DND-41 (cell line): ENCODE results near the gene CFAP100.
A peak's percentile ranks its signal among the peaks of the same experiment; 100 is the strongest.

Source experiments
- ATAC-seq: fragments of 200-7000 bp; cut with Tn5 transposase; 3 replicates; pipeline ENCODE4 v1.9.1; 2021; ENCODE audit warnings: low read depth; ENCODE audit not compliant: insufficient read depth
- DNase-seq: peaks from one replicate; pipeline ENCODE4 v3.0.0-alpha.2; 2020
- H2AFZ ChIP-seq: 2 replicates; pipeline ENCODE4 v1.6.0; 2012; ENCODE audit warnings: low read depth, low read length
- H3K27ac ChIP-seq: 2 replicates; pipeline ENCODE4 v1.5.1; 2012; ENCODE audit warnings: low read length, inconsistent platforms
- H3K27me3 ChIP-seq: fragments of 200-600 bp; sonication (generic); 2 replicates; pipeline ENCODE4 v1.6.0; 2012; ENCODE audit warnings: low read length, mild to moderate bottlenecking, inconsistent platforms; ENCODE audit not compliant: insufficient read depth, poor library complexity
- H3K36me3 ChIP-seq: 2 replicates; pipeline ENCODE4 v1.5.1; 2012; ENCODE audit warnings: low read length, inconsistent platforms; ENCODE audit not compliant: insufficient read depth
- H3K4me1 ChIP-seq: 2 replicates; pipeline ENCODE4 v1.5.1; 2012; ENCODE audit warnings: mild to moderate bottlenecking, low read length; ENCODE audit not compliant: insufficient read depth
- H3K4me2 ChIP-seq: 2 replicates; pipeline ENCODE4 v1.6.0; 2012; ENCODE audit warnings: mild to moderate bottlenecking, moderate library complexity, low read length, inconsistent platforms; ENCODE audit not compliant: insufficient read depth
- H3K4me3 ChIP-seq, 2 experiments: fragments of 200-600 bp in 1 of 2; shearing (Covaris generic) in 1 of 2; 2 replicates each; pipeline ENCODE4 v1.5.1; 2012 to 2016; ENCODE audit warnings: inconsistent platforms in 2 of 2, low read length in 2 of 2, mild to moderate bottlenecking in 2 of 2, low read depth in 1 of 2, moderate library complexity in 1 of 2
- H3K79me2 ChIP-seq: 2 replicates; pipeline ENCODE4 v1.6.0; 2012; ENCODE audit warnings: low read length, inconsistent platforms; ENCODE audit not compliant: insufficient read depth
- H3K9ac ChIP-seq: 2 replicates; pipeline ENCODE4 v1.6.0; 2012; ENCODE audit warnings: low read depth, mild to moderate bottlenecking, inconsistent platforms, low read length, moderate library complexity
- H3K9me3 ChIP-seq: 2 replicates; pipeline ENCODE4 v1.5.1; 2012; ENCODE audit warnings: low read length, moderate library complexity, mild to moderate bottlenecking, inconsistent platforms; ENCODE audit not compliant: insufficient read depth, severe bottlenecking
- H4K20me1 ChIP-seq: 2 replicates; pipeline ENCODE4 v1.6.0; 2012; ENCODE audit warnings: low read length; ENCODE audit not compliant: insufficient read depth
- CTCF ChIP-seq: IDR thresholded peaks from 2 replicates; pipeline ENCODE4 v1.5.1; 2012; ENCODE audit warnings: borderline replicate concordance, low read length, moderate library complexity, mild to moderate bottlenecking; ENCODE audit not compliant: poor library complexity, severe bottlenecking; ENCODE audit errors: extremely low read depth
- EZH2 ChIP-seq: IDR thresholded peaks from 3 replicates; pipeline ENCODE4 v1.6.1; 2012; ENCODE audit warnings: borderline replicate concordance, low read depth, mild to moderate bottlenecking, moderate library complexity, low read length, inconsistent platforms; ENCODE audit not compliant: severe bottlenecking

CFAP100 gene

DNA sequence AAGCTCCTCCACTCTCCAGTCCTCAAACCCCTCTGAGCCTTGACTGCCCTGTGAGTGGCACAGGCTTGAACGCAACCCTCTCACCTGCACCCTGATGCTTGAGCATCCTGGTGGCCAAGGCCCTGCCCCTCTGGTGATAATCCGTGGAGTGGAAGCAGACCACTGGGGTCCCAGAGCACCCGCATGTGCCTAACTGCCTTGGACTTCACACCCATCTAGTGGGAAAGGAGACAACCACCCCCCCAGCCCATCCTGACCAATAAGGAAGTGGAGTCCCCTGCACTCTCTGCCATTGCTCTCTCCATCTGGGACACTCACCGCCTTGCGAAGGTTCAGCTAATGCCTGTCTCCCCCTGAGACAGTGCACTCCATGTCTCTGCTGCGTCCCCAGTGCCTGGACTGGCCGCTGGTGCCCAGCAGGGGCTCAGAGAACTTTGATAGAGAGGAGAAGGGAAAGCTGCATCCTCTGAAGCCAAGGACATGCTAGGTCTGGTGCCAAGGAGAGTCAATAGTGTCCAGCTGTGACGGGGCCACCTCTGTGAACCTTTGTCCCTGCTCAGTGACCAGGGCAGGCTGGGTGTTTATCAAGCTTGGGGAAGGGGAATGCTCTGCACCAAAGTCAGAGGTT lies 40.9 kb upstream of the CFAP100 start:
- no peak for TF ChIP-seq EZH2
- no peaks in the 10 kb centered on the region for H3K9me3 ChIP-seq
- no peak for DNase-seq
- H3K27me3 ChIP-seq = no peaks in the 10 kb centered on the region
- no peak overlapping the region for H3K4me2 ChIP-seq
- no peaks in the 10 kb centered on the region for H3K36me3 ChIP-seq
- H4K20me1 ChIP-seq = no peaks in the 10 kb centered on the region
- H3K27ac ChIP-seq = no peak overlapping the region
- no peak overlapping the region for H3K9ac ChIP-seq
- H3K4me1 ChIP-seq = no peaks in the 10 kb centered on the region
- no peak overlapping the region for H3K4me3 ChIP-seq
- H3K79me2 ChIP-seq = no peaks in the 10 kb centered on the region
- ATAC-seq = no peak
- no peak overlapping the region for H2AFZ ChIP-seq

- Histone ChIP-seq H3K9ac (no peak overlapping the region), H3K79me2 (no peaks in the 10 kb centered on the region), H3K9me3 (no peaks in the 10 kb centered on the region), H3K27ac (no peak overlapping the region), H2AFZ (no peak overlapping the region), H4K20me1 (0 out of 2 replicates have a peak, but pooled peaks cover under 1% of the 10 kb centered on the region), H3K4me1 (no peaks in the 10 kb centered on the region), H3K4me3 (no peak overlapping the region), H3K36me3 (no peaks in the 10 kb centered on the region), H3K27me3 (no peaks in the 10 kb centered on the region), H3K4me2 (no peak overlapping the region)
- TF ChIP-seq CTCF = no peak
- no peak for DNase-seq
- ATAC-seq = no peak
These were observed 39.9 kb upstream of the CFAP100 start for GRCh38 chr3:126354776-126355175.

DNA sequence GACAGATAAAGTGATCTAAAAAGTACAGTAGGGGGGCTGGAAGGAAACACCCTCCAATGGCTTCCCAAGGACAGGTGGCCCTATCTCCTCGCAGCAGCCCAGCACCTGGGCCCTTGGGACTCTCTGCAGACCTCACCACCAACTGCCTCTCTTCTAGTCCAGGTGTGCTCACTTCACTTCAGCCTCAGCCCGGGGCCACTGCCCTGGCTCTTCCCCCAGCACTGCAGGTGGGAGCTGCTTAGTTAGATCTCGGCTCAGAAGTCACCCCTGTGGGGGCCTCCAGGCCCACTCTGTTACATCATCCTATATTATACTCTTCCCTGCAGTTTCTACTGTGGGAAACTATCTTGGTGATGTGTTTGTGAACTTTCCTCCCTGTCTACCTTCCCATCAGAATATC lies 39.5 kb upstream of the CFAP100 start:
- TF ChIP-seq EZH2 = no peak
- no peak for TF ChIP-seq CTCF
- Histone ChIP-seq H3K27ac (no peak overlapping the region), H3K4me3 (no peak overlapping the region), H2AFZ (no peak overlapping the region), H3K9ac (no peak overlapping the region), H3K4me2 (no peak overlapping the region), H3K4me1 (no peaks in the 10 kb centered on the region), H3K9me3 (no peaks in the 10 kb centered on the region), H3K27me3 (no peaks in the 10 kb centered on the region), H3K79me2 (no peaks in the 10 kb centered on the region), H4K20me1 (0 out of 2 replicates have a peak, but pooled peaks cover 5% of the 10 kb centered on the region), H3K36me3 (no peaks in the 10 kb centered on the region)
- DNase-seq (peak; percentile 6), ATAC-seq (no peak)

DNA sequence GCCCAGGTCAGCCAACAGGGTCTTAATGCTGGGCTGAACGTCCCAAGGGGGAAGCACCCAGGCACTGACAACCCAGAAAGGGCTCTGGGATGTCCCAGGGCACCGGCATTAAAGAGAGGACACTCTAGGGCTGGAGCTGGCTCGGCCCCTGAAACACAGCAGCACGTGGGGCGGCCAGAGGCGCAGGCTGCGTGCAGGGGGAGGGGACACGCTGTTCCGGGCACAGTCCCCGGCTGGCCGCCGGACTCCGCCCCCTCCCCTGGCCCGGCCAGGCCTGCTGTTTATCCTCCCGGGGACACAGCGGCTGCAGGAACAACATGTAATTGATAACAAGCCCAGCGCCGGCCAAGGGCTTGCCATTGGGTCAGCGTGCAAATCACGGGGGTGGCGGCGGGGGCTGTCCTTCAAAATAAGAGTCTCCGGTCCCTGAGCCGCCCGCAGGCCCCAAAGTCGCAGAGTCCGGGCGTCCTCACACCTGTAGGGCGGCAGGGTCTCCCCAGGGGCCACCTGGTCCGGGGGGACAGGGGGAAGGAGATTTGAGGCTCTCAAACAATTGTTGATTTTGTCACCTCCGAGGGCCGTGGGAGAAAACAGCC lies 38.8 kb upstream of the CFAP100 start:
- H3K9ac ChIP-seq = no peak overlapping the region
- H2AFZ ChIP-seq = no peak overlapping the region
- no peak overlapping the region for H3K27ac ChIP-seq
- TF ChIP-seq CTCF (no peak), EZH2 (no peak)
- 0 out of 2 replicates have a peak, but pooled peaks cover 5% of the 10 kb centered on the region for H4K20me1 ChIP-seq
- no peaks in the 10 kb centered on the region for H3K27me3 ChIP-seq
- no peaks in the 10 kb centered on the region for H3K79me2 ChIP-seq
- no peak for DNase-seq
- no peak overlapping the region for H3K4me3 ChIP-seq
- no peak for ATAC-seq
- H3K4me1 ChIP-seq = no peaks in the 10 kb centered on the region
- no peak overlapping the region for H3K4me2 ChIP-seq
- H3K36me3 ChIP-seq = no peaks in the 10 kb centered on the region
- no peaks in the 10 kb centered on the region for H3K9me3 ChIP-seq
